GM13977 (cell line): ENCODE data around the gene HDGFL2.
"Not testable (repeated sequence)": the region's sequence is repeated elsewhere in the genome, so short reads cannot be mapped to it uniquely, and the experiment has no call there.

Experiments
- DNase-seq: peaks from one replicate; pipeline ENCODE4 v3.0.0; 2012; ENCODE audit warnings: low spot score
- in situ Hi-C: fragments of 300-500 bp; cut with MboI; formaldehyde crosslinking; loops from one replicate; pipeline ENCODE4 v1.12.0; 2022; ENCODE audit warnings: low sequenced_read_pairs, low pct_unique_long_range_greater_than_20kb, mixed read lengths, inconsistent platforms; ENCODE audit not compliant: unreplicated experiment
- TF ChIP-seq, protein P1 (sequence below): IDR thresholded peaks from 2 replicates; pipeline ENCODE4 v1.5.1; 2012; ENCODE audit warnings: mild to moderate bottlenecking, control low read depth; ENCODE audit not compliant: insufficient read depth; ENCODE audit errors: extremely low read depth, missing control alignments

Gene HDGFL2

DNA sequence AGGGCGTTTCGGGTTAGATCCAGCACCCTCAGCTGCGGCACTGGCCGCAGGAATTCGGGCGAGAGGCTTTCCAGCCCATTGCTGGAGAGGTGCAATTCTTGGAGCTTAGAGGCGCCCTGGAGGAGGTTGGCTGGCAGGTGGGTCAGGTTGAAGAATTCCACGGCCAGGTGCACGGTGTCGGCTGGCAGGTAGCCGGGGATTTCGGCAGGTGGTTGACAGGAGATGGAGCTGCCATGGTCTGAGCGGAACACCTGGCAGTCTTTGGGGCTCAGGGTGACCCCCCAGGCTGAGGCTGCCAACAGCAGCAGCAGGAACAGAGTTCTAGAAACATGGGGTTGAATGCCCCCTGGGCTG is 66.5 kb downstream of the HDGFL2 start:
- TF ChIP-seq, protein P1, sequence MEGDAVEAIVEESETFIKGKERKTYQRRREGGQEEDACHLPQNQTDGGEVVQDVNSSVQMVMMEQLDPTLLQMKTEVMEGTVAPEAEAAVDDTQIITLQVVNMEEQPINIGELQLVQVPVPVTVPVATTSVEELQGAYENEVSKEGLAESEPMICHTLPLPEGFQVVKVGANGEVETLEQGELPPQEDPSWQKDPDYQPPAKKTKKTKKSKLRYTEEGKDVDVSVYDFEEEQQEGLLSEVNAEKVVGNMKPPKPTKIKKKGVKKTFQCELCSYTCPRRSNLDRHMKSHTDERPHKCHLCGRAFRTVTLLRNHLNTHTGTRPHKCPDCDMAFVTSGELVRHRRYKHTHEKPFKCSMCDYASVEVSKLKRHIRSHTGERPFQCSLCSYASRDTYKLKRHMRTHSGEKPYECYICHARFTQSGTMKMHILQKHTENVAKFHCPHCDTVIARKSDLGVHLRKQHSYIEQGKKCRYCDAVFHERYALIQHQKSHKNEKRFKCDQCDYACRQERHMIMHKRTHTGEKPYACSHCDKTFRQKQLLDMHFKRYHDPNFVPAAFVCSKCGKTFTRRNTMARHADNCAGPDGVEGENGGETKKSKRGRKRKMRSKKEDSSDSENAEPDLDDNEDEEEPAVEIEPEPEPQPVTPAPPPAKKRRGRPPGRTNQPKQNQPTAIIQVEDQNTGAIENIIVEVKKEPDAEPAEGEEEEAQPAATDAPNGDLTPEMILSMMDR = no peak
- DNase-seq = no peak
- in situ Hi-C loops = no loop called here

DNA sequence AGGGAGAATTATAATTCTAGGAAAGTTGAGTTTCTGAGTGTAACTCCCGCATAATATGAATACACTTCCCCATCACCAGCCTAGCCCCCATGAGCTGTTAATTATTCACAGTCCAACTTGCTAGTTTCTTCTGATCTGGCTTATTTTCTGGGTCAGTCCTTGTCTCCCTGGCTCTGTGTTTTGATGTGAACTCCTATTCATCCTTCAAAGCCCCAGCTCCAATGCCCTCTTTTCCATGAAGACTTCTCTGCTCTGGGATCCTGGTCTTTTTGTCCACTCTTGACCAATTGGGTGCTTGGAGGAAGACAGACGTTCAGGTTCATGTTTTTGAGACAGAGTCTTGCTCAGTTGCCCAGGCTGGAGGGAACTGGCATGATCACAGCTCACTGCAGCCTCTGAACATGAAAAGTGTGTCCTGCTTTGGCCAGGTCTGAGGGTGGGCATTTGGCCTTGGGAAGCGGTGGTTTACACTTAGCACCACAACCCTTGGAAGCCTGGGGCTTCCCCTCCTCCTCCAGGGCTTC is 67.1 kb downstream of the HDGFL2 start:
- DNase-seq = no peak
- TF ChIP-seq, protein P1 = no peak
- in situ Hi-C loops = no loop called here

DNA sequence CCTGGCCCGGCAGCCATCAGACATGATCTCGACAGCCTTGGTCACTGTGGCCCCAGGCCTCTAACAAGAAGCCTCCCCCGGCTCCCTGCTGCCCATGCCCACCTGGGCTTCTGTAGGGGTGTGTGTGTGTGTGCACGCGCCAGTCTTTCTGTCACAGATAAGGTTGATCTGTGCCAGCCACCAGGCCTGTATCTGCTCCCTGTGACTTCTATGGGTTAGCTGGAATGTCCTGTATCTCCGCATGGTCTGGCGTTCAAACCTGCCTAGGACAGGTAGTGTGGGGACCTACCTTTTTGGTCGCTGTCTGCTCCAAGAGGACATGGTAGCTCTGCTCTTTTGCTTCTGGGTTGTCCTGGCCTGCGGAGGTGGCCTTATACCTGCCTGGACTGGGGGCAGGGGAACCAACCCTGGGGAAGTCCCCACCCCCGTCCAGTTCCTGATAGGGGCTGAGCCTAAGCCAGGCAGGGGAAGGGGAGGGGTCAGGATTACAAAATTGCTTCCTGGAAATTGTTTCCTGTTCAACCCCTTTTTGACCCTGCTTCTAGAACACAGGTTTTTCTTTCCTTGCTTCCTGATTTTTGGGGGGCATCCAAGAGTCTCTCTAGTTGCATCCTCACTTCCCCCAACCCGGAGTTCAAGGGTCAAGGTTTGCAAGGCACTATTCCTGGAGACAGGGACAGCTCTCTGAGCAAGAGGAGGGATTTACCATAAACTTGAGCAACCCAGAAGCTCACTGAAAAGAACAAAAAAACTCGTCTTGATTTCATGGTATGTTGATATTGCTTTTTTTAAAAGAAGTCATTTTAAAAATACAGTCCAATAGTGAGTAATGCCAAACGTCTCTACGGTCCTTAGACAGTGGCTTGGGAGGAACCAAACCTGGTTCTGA is 67.8 kb downstream of the HDGFL2 start, which contains the start of gene LRG1:
TSS of gene LRG1 (minus strand) at position 344 of the 889 bp plus-strand sequence. CDS start at position 321, 23 bp downstream.
- DNase-seq = peak; percentile 69
- in situ Hi-C loops = no loop called here
- TF ChIP-seq, protein P1 = no peak

DNA sequence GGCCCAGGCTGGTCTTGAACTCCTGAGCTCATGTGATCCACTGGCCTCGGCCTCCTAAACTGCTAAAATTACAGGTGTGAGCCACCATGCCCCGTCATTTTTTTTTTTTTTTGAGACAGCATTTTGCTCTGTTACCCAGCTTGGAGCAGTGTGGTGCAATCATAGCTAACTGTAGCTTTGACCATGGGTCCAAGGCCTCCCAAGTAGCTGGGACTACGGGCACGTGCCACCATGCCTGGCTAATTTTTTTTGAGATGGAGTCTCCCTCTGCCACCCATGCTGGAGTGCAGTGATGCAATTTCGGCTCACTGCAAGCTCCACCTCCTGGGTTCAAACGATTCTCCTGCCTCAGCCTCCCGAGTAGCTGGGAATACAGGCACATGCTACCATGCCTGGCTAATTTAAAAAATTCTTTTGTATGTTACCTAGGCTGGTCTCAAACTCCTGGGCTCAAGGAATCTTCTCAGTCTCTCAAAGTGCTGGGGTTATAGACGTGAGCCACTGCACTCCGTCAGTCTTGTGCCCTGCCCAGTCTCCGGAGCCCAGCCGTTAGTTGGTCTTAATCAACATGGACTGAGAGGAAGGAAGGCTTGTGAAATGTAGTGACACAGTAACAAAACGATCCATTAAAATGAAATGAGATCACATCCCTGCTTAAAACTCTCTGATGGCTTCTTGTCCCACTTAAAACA is 69.2 kb downstream of the HDGFL2 start:
- DNase-seq = no peak
- in situ Hi-C loops = no loop called here
- TF ChIP-seq, protein P1 = no peak

DNA sequence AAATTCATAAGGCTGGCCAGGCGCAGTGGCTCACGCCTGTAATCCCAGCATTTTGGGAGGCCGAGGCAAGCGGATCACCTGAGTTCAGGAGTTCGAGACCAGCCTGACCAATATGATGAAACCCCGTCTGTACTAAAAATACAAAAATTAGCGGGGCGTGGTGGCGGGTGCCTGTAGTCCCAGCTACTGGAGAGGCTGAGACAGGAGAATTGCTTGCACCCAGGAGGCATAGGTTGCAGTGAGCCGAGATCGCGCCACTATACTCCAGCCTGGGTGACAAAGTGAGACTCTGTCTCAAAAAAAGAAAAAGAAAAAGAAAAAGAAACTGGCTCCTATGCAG is 69.7 kb downstream of the HDGFL2 start:
- in situ Hi-C loops, DNase-seq: not testable (repeated sequence)

DNA sequence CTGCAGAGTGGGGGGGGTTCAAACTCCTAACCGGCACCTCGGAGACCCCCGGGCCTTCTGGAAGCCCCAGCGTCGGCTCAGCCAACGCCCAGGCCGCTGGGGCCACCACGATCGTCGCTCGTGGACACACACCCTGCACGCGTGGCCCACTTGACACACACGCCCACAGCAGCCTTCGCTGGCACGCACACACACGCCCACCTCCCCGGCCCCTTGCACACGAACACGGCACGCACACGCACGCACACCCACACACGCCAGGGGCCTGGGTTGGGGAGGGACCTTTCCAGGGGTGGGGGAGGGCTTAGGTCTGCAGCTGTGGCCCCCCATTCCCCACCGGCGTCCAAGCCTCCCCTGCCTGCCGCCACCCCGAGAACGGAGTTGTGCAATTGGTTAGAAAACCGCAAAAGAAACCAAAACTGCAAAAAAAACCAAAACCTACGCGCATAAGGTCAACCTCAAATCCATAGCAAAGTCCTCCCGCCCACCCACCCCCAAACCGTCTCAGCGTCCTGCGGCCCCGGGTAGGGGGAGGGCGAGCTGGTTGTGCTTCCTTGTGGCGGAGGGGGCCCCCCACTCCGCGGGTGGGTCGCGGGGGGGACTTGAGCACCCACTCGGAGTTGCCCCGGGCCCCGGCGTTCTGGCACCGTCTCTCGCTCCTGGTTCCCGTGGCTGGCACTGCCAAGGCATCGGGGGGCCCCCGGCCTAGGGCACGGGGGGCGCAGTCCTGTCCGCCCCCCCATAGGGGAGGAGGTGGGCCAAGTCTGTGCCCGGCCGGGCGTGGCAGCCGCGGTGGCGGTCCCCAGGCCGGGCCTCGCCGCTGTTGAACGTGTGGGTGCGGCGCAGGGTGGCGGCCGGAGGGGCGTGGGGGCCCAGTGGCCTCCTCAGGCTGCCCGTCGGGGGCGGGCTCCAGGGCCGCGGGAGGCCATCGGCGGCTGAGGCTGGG is 71.1 kb downstream of the HDGFL2 start:
- TF ChIP-seq, protein P1 = no peak
- DNase-seq = no peak
- in situ Hi-C loops = no loop called here
